SU-DHL-6 (cell line): ENCODE data around the gene MACF1.

Source experiments
- H2AFZ ChIP-seq: fragments of 200-600 bp; sonication (generic); 2 replicates; pipeline ENCODE4 v1.6.1; 2014; ENCODE audit warnings: low read depth, mild to moderate bottlenecking, moderate library complexity, mixed read lengths, antibody characterized with exemption, low read length; ENCODE audit not compliant: severe bottlenecking
- H3F3A ChIP-seq: fragments of 200-600 bp; shearing (Covaris generic); 2 replicates; pipeline ENCODE4 v1.6.0; 2016; ENCODE audit warnings: antibody characterized with exemption, mild to moderate bottlenecking; ENCODE audit not compliant: insufficient read depth
- H3K27ac ChIP-seq: fragments of 200-600 bp; sonication (generic); 2 replicates; pipeline ENCODE4 v1.5.1; 2016; ENCODE audit warnings: low read depth, mild to moderate bottlenecking, low read length, moderate library complexity, mixed read lengths
- H3K27me3 ChIP-seq: fragments of 200-600 bp; sonication (generic), shearing (Covaris generic); 2 replicates; pipeline ENCODE4 v1.6.0; 2014; ENCODE audit warnings: mild to moderate bottlenecking, low read length
- H3K36me3 ChIP-seq: fragments of 200-600 bp; sonication (generic); 2 replicates; pipeline ENCODE4 v1.6.1; 2014; ENCODE audit warnings: mild to moderate bottlenecking, low read length, mixed read lengths
- H3K4me2 ChIP-seq: fragments of 300-600, 200-600 bp; shearing (Covaris generic), sonication (generic); 2 replicates; pipeline ENCODE4 v1.6.0; 2014; ENCODE audit warnings: low read length, low read depth, mild to moderate bottlenecking; ENCODE audit not compliant: poor library complexity, severe bottlenecking
- H3K4me3 ChIP-seq: fragments of 200-600 bp; sonication (generic); 2 replicates; pipeline ENCODE4 v1.5.1; 2014; ENCODE audit warnings: antibody characterized with exemption, low read length, mild to moderate bottlenecking, mixed read lengths; ENCODE audit not compliant: insufficient read depth, poor library complexity, severe bottlenecking
- H3K79me2 ChIP-seq: fragments of 200-600 bp; sonication (generic); 2 replicates; pipeline ENCODE4 v1.6.1; 2014; ENCODE audit warnings: mild to moderate bottlenecking, low read length, moderate library complexity; ENCODE audit not compliant: insufficient read depth
- H3K9ac ChIP-seq: fragments of 200-600 bp; sonication (generic); 2 replicates; pipeline ENCODE4 v1.7.0; 2014; ENCODE audit warnings: mild to moderate bottlenecking, low read length
- H3K9me2 ChIP-seq: fragments of 200-600 bp; sonication (generic); replicated peaks from 2 replicates; pipeline ENCODE4 v1.6.1; 2014; ENCODE audit warnings: low read length; ENCODE audit not compliant: insufficient read depth
- H3K9me3 ChIP-seq: fragments of 200-600 bp; sonication (generic); 2 replicates; pipeline ENCODE4 v1.6.1; 2014; ENCODE audit warnings: low read length, mixed read lengths; ENCODE audit not compliant: insufficient read depth
- H4K20me1 ChIP-seq: fragments of 200-600 bp; sonication (generic); 2 replicates; pipeline ENCODE4 v1.6.1; 2014; ENCODE audit warnings: low read depth, mild to moderate bottlenecking, antibody characterized with exemption, low read length, moderate library complexity, mixed read lengths
- EZH2phosphoT487 ChIP-seq: fragments of 200-600 bp; sonication (generic), shearing (Covaris generic); conservative IDR thresholded peaks from 2 replicates; pipeline ENCODE4 v1.6.1; 2018; ENCODE audit warnings: mild to moderate bottlenecking, antibody characterized with exemption, low read length, moderate library complexity, mixed read lengths
- TF ChIP-seq, protein P1 (sequence below): fragments of 200-600 bp; sonication (generic); IDR thresholded peaks from one replicate; pipeline ENCODE4 v1.5.1; 2017; ENCODE audit warnings: antibody characterized with exemption, mild to moderate bottlenecking, low read length, moderate library complexity; ENCODE audit not compliant: insufficient read depth, poor library complexity, severe bottlenecking

The MACF1 gene

DNA sequence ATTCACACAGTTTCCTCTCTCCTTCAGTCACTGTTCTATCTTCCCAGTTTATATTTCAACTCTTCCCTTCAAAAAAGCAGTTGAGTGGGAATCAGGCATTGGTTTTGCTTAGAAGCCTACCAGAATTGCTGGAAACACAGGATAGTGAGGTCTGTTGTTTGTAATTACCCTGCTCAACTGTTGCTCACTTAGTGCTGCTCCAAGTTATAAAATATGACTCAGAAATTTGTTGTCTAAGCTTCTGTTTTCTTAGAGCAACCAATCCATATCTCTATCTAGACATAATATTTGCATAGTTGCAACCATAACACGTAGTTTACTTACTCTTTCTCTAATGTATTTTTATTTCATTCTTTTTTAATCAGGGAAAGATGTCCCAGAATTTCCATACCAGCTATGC lies 87.9 kb downstream of the MACF1 start:
- H3K9ac ChIP-seq = no peak overlapping the region
- H3K9me3 ChIP-seq = no peaks in the 10 kb centered on the region
- no peak overlapping the region for H3K27ac ChIP-seq
- no peaks in the 10 kb centered on the region for H3K9me2 ChIP-seq
- H3K4me3 ChIP-seq = no peak overlapping the region
- TF ChIP-seq, protein P1, sequence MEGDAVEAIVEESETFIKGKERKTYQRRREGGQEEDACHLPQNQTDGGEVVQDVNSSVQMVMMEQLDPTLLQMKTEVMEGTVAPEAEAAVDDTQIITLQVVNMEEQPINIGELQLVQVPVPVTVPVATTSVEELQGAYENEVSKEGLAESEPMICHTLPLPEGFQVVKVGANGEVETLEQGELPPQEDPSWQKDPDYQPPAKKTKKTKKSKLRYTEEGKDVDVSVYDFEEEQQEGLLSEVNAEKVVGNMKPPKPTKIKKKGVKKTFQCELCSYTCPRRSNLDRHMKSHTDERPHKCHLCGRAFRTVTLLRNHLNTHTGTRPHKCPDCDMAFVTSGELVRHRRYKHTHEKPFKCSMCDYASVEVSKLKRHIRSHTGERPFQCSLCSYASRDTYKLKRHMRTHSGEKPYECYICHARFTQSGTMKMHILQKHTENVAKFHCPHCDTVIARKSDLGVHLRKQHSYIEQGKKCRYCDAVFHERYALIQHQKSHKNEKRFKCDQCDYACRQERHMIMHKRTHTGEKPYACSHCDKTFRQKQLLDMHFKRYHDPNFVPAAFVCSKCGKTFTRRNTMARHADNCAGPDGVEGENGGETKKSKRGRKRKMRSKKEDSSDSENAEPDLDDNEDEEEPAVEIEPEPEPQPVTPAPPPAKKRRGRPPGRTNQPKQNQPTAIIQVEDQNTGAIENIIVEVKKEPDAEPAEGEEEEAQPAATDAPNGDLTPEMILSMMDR = no peak
- no peak for TF ChIP-seq EZH2phosphoT487
- no peak overlapping the region for H2AFZ ChIP-seq
- no peaks in the 10 kb centered on the region for H3F3A ChIP-seq
- H4K20me1 ChIP-seq = no peaks in the 10 kb centered on the region
- peaks cover 57% of the 10 kb centered on the region for H3K36me3 ChIP-seq
- no peak overlapping the region for H3K4me2 ChIP-seq
- H3K27me3 ChIP-seq = no peaks in the 10 kb centered on the region
- H3K79me2 ChIP-seq = no peaks in the 10 kb centered on the region

DNA sequence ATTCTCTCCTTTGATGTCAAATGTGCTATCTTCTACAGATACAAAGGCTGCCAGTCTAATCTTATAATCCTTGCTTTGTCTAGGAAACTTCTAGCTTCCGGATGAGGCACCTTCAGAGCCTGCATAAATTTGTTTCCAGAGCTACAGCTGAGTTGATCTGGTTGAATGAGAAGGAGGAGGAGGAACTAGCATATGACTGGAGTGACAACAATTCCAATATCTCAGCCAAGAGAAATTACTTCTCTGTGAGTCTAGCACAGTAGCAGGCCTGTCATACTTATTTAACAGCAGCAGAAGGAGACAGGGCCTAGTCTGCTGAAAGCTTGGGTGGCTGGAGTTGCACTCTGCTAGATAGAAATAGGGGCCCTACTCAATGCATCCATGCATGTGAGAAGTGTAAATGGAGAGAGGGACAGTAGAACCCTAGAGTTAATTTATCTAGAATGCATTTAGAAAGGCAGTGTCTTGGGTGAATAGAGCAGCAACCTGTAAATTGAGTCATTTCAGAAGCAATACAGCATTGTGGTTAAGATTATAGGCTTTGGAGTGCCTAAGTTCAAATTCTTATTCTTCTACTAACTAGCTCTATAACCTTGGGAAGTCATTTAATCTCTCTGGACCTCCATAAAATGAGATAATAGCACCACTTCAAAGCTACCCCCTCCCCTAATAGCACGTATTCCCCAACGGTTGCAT lies 89.0 kb downstream of the MACF1 start:
- Histone ChIP-seq H3K27ac (no peak overlapping the region), H2AFZ (no peak overlapping the region), H3K9me3 (no peaks in the 10 kb centered on the region), H3K4me2 (no peak overlapping the region), H3K27me3 (no peaks in the 10 kb centered on the region), H3K9me2 (no peaks in the 10 kb centered on the region), H3K9ac (no peak overlapping the region), H3F3A (no peaks in the 10 kb centered on the region), H4K20me1 (no peaks in the 10 kb centered on the region), H3K4me3 (no peak overlapping the region), H3K36me3 (peaks cover 64% of the 10 kb centered on the region), H3K79me2 (no peaks in the 10 kb centered on the region)
- TF ChIP-seq, protein P1 = no peak
- TF ChIP-seq EZH2phosphoT487 = no peak

DNA sequence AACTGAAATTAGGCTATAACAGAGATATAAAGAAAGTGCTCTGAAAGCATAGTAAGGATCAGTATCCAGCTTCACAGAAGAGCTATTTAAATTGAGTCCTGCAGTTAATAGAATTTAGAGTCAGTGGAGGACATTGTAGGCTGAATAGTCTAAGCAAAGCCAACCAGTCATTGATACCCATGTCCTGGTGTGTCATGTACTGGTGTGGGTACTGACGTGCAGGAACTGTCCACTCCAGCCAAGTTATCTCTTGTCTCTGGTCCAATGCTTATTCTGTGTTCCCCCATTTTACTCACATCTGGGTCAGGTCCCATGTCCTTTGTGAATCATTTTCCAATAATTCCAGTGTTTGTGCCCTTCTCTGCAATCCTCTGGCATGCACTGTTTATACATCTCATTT lies 90.0 kb downstream of the MACF1 start:
- H3F3A ChIP-seq = no peaks in the 10 kb centered on the region
- H3K79me2 ChIP-seq = no peaks in the 10 kb centered on the region
- no peaks in the 10 kb centered on the region for H3K9me2 ChIP-seq
- TF ChIP-seq, protein P1 = no peak
- no peak for TF ChIP-seq EZH2phosphoT487
- no peak overlapping the region for H3K9ac ChIP-seq
- H3K4me3 ChIP-seq = no peak overlapping the region
- no peak overlapping the region for H3K27ac ChIP-seq
- H3K9me3 ChIP-seq = no peaks in the 10 kb centered on the region
- H3K36me3 ChIP-seq = peaks cover 69% of the 10 kb centered on the region
- no peaks in the 10 kb centered on the region for H4K20me1 ChIP-seq
- H2AFZ ChIP-seq = no peak overlapping the region
- H3K4me2 ChIP-seq = no peak overlapping the region
- no peaks in the 10 kb centered on the region for H3K27me3 ChIP-seq
